Testis (tissue), 5 donors: Measurements from ENCODE around the gene RPAIN. TPM values are rescaled to one million over a fixed set of nuclear protein-coding genes. Genes with fewer than 3 reads are reported as not detected.

Experiments used
- DNase-seq: peaks from one replicate; pipeline ENCODE4 v3.0.0-alpha.2; 2019
- H3K27ac ChIP-seq, 2 donors: fragments of 200-600 bp; sonication (generic); one replicate each; pipeline ENCODE4 v1.5.1; 2019
- H3K27me3 ChIP-seq: fragments of 200-600 bp; sonication (generic); one replicate; pipeline ENCODE4 v1.5.1; 2019
- H3K36me3 ChIP-seq: fragments of 200-600 bp; sonication (generic); one replicate; pipeline ENCODE4 v1.5.1; 2017; ENCODE audit warnings: low read depth; ENCODE audit errors: missing control alignments
- H3K4me1 ChIP-seq: fragments of 200-600 bp; sonication (generic); one replicate; pipeline ENCODE4 v1.5.1; 2019
- H3K4me3 ChIP-seq, 2 donors: fragments of 200-600 bp; sonication (generic); one replicate each; pipeline ENCODE4 v1.5.1; 2017 to 2019
- H3K9me3 ChIP-seq: fragments of 200-600 bp; sonication (generic); one replicate; pipeline ENCODE4 v1.5.1; 2017
- POLR2A ChIP-seq: fragments of 450-650 bp; IDR thresholded peaks from one replicate; pipeline ENCODE4 v1.6.1; 2017; ENCODE audit warnings: antibody characterized with exemption, mild to moderate bottlenecking, moderate library complexity
- WGBS, 2 donors: methylation state at CpG; one replicate each; pipeline ENCODE4 v1.1.5; 2018; 5-methylcytosine and 5-hydroxymethylcytosine counted together
- intact Hi-C: fragments of 100-400 bp; cut with DNase I; formaldehyde crosslinking; loops from one replicate; pipeline ENCODE4 v1.15.1; 2023; ENCODE audit warnings: low total_unique reads
- long read RNA-seq, 2 donors: transcript quantifications; one replicate each; lab custom pipeline, GENCODE V29; 2026
- polyA plus RNA-seq: library from polyadenylated mRNA; stranded (reverse); fragments of 350-450 nt; fragmentation: Illumina TruSeq; extraction: RNeasy Lipid Tissue Mini Kit (QIAGEN cat#74804); gene quantifications from one replicate; pipeline ENCODE4 v1.2.3, GENCODE V29; 2014; ENCODE audit warnings: low read depth, low replicate concordance; ENCODE audit not compliant: insufficient read depth
- total RNA-seq, 2 donors: library from RNA; depleted of rRNA; stranded (reverse); fragments of >200 nt; gene quantifications; one replicate each; pipeline ENCODE4 v1.2.3, GENCODE V29; 2016
- TF ChIP-seq, protein P1 (sequence below), 3 experiments: fragments of 450-650 bp in 2 of 3; fragments of 200-600 bp in 1 of 3; sonication (generic) in 1 of 3; IDR thresholded peaks; one replicate each; pipeline ENCODE4 v1.5.1; 2016 to 2019; ENCODE audit warnings: antibody characterized with exemption in 3 of 3, mild to moderate bottlenecking in 2 of 3, moderate library complexity in 1 of 3

The RPAIN gene, protein sequence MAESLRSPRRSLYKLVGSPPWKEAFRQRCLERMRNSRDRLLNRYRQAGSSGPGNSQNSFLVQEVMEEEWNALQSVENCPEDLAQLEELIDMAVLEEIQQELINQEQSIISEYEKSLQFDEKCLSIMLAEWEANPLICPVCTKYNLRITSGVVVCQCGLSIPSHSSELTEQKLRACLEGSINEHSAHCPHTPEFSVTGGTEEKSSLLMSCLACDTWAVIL
- total RNA-seq: 10 to 100 TPM; 52.1 to 60.0 TPM
- 35.8 TPM for polyA plus RNA-seq
- long read RNA-seq, donor 1, transcript RPAIN-203 (7 exons, 1,535 nt): minor isoform, 12 of 506 reads
- long read RNA-seq, donor 1, transcript RPAIN-205 (4 exons, 1,057 nt): major isoform, 18 of 506 reads
- long read RNA-seq, donor 1, partial matches to known transcripts: 153 of 506 reads
- long read RNA-seq, donor 1, other reads (novel, unspliced or antisense): 307 of 506 reads
- long read RNA-seq, donor 2, transcript RPAIN-202 (6 exons, 1,394 nt): minor isoform, 6 of 44 reads
- long read RNA-seq, donor 2, transcript RPAIN-205 (4 exons, 1,057 nt): major isoform, 21 of 44 reads
- long read RNA-seq, donor 2, transcript RPAIN-203 (7 exons, 1,535 nt): minor isoform, 9 of 44 reads
- long read RNA-seq, donor 2, partial matches to known transcripts: 0 of 44 reads
- long read RNA-seq, donor 2, other reads (novel, unspliced or antisense): 0 of 44 reads

DNA sequence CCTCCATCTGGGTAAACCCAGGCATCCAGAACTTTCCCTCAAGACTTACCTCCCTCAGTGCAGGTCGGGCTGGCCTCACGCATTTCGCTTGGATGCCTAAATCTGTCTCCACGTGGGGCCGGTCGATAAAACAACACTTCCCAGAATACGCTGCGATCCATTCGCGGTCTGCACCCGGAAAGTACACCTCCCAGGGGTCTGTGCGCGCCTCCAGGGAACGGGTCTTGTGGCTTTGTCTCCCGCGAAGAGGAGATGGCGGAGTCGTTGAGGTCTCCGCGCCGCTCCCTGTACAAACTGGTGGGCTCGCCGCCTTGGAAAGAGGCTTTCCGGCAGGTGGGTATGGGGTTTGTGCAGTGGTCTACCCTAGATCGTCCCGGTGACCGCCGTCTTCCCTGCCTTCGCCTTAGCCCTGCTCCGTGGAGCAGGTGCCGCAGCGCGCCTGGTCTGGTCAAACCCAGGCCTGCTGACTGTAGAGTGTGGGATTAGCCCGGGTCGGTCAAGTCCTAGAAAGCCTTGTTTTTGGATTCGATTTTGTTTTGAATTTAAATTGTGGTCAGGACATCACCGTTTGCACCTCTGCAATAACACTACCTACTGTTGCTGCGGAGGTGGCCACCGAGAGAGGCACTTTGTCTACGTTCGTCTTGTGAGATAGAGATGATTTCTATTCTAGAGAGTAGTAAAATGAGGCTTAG lies at the start of gene RPAIN:
Gene RPAIN (plus strand): TSS at position 224 of the 695 bp plus-strand sequence. CDS start 29 bp downstream, at position 253.
- DNase-seq: peak; percentile 96
- Histone ChIP-seq H3K4me3 (peak within 1 kb of the TSS; percentile 92 to 96), H3K9me3 (no peaks in the 10 kb centered on the region), H3K27ac (peak within 1 kb of the TSS; percentile 88 to 91), H3K27me3 (no peaks in the 10 kb centered on the region), H3K36me3 (no peaks in the 10 kb centered on the region), H3K4me1 (peaks cover 10% of the 10 kb centered on the region)
- intact Hi-C loops: no loop called here
- WGBS, 2 donors: 0 to 1% methylated on average over 15 to 40 of the region's 41 CpGs
- TF ChIP-seq, protein P1, sequence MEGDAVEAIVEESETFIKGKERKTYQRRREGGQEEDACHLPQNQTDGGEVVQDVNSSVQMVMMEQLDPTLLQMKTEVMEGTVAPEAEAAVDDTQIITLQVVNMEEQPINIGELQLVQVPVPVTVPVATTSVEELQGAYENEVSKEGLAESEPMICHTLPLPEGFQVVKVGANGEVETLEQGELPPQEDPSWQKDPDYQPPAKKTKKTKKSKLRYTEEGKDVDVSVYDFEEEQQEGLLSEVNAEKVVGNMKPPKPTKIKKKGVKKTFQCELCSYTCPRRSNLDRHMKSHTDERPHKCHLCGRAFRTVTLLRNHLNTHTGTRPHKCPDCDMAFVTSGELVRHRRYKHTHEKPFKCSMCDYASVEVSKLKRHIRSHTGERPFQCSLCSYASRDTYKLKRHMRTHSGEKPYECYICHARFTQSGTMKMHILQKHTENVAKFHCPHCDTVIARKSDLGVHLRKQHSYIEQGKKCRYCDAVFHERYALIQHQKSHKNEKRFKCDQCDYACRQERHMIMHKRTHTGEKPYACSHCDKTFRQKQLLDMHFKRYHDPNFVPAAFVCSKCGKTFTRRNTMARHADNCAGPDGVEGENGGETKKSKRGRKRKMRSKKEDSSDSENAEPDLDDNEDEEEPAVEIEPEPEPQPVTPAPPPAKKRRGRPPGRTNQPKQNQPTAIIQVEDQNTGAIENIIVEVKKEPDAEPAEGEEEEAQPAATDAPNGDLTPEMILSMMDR (IDR thresholded peaks at IDR 0.05): peak in 1 of 3 experiments; percentile 18
- TF ChIP-seq POLR2A: no peak

DNA sequence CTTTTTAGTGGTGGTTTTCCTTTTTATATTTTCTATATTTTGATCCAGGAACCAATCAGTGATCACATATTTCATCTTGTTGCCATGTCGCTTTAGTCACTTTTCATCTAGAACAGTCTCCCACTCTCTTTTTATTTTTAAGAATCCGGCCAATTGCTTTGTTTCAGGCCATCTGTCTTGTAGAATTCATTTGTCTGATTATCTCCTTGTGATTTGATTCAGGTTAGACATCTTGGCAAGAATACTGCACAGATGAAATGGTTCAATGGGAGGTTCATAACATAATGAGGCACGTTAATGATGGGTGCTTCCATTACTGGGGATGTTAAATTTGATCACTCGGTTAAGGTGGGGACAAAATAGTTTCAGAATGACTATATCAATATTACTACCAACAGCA lies 49.6 kb upstream of the RPAIN start:
- H3K36me3 ChIP-seq: no peaks in the 10 kb centered on the region
- TF ChIP-seq, protein P1 (IDR thresholded peaks at IDR 0.05): no peak
- no peak for TF ChIP-seq POLR2A
- DNase-seq: no peak

DNA sequence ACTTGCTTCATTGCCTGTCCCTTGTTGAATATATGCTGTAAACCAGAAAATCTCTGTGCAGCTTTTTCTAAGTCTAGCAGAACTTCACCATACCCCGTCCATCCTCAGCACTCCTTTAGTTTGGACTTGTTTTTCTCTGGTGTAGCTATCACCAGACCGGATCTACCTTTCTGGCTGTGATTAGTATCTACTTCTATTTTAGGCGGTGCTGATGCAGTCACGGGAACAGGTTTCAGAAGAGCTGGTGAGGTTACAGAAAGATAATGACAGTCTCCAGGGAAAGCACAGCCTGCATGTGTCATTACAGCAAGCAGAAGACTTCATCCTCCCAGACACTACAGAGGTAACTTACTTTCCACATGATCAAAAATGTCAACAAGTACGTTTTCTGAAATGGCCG lies 46.9 kb upstream of the RPAIN start:
- Histone ChIP-seq H3K4me3 (no peak overlapping the region), H3K4me1 (no peaks in the 10 kb centered on the region), H3K27me3 (no peaks in the 10 kb centered on the region), H3K36me3 (no peaks in the 10 kb centered on the region), H3K9me3 (no peaks in the 10 kb centered on the region), H3K27ac (no peak overlapping the region)
- TF ChIP-seq, protein P1 (IDR thresholded peaks at IDR 0.05): no peak
- TF ChIP-seq POLR2A: no peak
- WGBS, 2 donors: 87 to 90% methylated on average over 6 of the region's 6 CpGs
- intact Hi-C loops: no loop called here
- DNase-seq: no peak

More for the DNA sequence above, 49.6 kb upstream of the RPAIN start:
- no peak overlapping the region for H3K27ac ChIP-seq
- intact Hi-C loops: no loop called here
- H3K4me3 ChIP-seq: no peak overlapping the region
- no peaks in the 10 kb centered on the region for H3K4me1 ChIP-seq
- H3K27me3 ChIP-seq: no peaks in the 10 kb centered on the region
- H3K9me3 ChIP-seq: no peaks in the 10 kb centered on the region
- 92 to 94% methylated on average over 4 of the region's 4 CpGs for WGBS, 2 donors

DNA sequence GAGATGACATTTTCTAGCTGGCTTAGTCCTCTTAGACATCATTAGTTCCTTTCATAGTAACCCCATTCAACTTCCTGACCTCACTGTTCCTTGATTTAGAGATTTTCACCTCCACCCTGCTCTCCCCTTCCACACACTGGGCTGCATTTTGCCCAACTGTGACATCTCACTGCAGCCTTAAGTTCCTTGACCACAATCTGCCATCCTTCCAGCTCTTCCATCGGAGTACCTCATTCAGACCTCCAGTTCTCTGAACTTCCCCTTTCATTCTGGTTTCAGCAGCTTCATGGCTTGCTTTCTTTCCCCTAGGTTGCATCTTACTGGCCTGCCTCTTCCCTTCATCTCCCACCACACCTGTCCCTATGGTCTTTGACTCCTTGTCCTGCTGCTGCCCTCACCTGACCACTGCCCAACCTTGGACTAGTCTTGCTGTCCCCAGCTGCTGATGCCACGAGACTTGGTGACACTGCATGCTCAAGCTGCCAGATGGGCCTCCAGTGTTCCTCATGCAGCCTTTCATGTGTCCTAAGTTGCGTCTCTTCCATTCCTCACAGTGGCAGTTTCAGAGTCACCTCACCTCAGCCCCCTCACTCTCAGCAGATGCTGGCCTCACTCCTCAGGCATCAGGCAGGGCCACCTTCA lies 41.3 kb upstream of the RPAIN start:
- Histone ChIP-seq H3K27ac (no peak overlapping the region), H3K4me1 (no peaks in the 10 kb centered on the region), H3K36me3 (no peaks in the 10 kb centered on the region), H3K9me3 (no peaks in the 10 kb centered on the region), H3K27me3 (no peaks in the 10 kb centered on the region), H3K4me3 (no peak overlapping the region)
- DNase-seq: no peak
- 83 to 91% methylated on average over 3 of the region's 3 CpGs for WGBS, 2 donors
- no peak for TF ChIP-seq POLR2A
- TF ChIP-seq, protein P1 (IDR thresholded peaks at IDR 0.05): no peak
- intact Hi-C loops: no loop called here
